ENCODE measurements around the gene PXK. TPM values are rescaled to one million over a fixed set of nuclear protein-coding genes. Genes with fewer than 3 reads are reported as not detected.

The PXK gene
- total RNA-seq, 1 donor from 2014 or later, result 18.8 TPM

- no peak for TF ChIP-seq CTCF (IDR thresholded peaks at IDR 0.05; ENCODE audit: unreplicated experiment)
- no peaks in the 10 kb centered on the region for H3K9me3 Mint-ChIP-seq (ENCODE audit: unreplicated experiment)
- H3K27ac Mint-ChIP-seq (ENCODE audit: unreplicated experiment), result peak overlapping the region; percentile 74
- H3K4me3 Mint-ChIP-seq (ENCODE audit: unreplicated experiment), result no peak overlapping the region
- H3K27me3 Mint-ChIP-seq (ENCODE audit: unreplicated experiment), result no peaks in the 10 kb centered on the region
- no peaks in the 10 kb centered on the region for H3K36me3 Mint-ChIP-seq (ENCODE audit: low read depth, unreplicated experiment)
- peaks cover 4% of the 10 kb centered on the region for H3K4me1 Mint-ChIP-seq (ENCODE audit: unreplicated experiment)
- DNase-seq (ENCODE audit: low spot score), result no peak
Measured at GRCh38 chr3:58462829-58463180, 130.1 kb downstream of the PXK start.

- Mint-ChIP-seq H3K27me3 (ENCODE audit: unreplicated experiment) (no peaks in the 10 kb centered on the region), H3K27ac (ENCODE audit: unreplicated experiment) (peak overlapping the region; percentile 74), H3K36me3 (ENCODE audit: low read depth, unreplicated experiment) (no peaks in the 10 kb centered on the region), H3K9me3 (ENCODE audit: unreplicated experiment) (no peaks in the 10 kb centered on the region), H3K4me1 (ENCODE audit: unreplicated experiment) (peaks cover 4% of the 10 kb centered on the region), H3K4me3 (ENCODE audit: unreplicated experiment) (no peak overlapping the region)
- DNase-seq (ENCODE audit: low spot score), result peak; percentile 71
- peak; percentile 62 for TF ChIP-seq CTCF (IDR thresholded peaks at IDR 0.05; ENCODE audit: unreplicated experiment)
Measured at GRCh38 chr3:58463181-58463941, 130.7 kb downstream of the PXK start.

- no peaks in the 10 kb centered on the region for H3K36me3 Mint-ChIP-seq (ENCODE audit: low read depth, unreplicated experiment)
- H3K9me3 Mint-ChIP-seq (ENCODE audit: unreplicated experiment), result no peaks in the 10 kb centered on the region
- no peak for TF ChIP-seq CTCF (IDR thresholded peaks at IDR 0.05; ENCODE audit: unreplicated experiment)
- H3K27ac Mint-ChIP-seq (ENCODE audit: unreplicated experiment), result no peak overlapping the region
- no peaks in the 10 kb centered on the region for H3K27me3 Mint-ChIP-seq (ENCODE audit: unreplicated experiment)
- no peak overlapping the region for H3K4me3 Mint-ChIP-seq (ENCODE audit: unreplicated experiment)
- no peak for DNase-seq (ENCODE audit: low spot score)
- H3K4me1 Mint-ChIP-seq (ENCODE audit: unreplicated experiment), result peaks cover 4% of the 10 kb centered on the region
Measured at GRCh38 chr3:58463942-58464271, 131.2 kb downstream of the PXK start.

- H3K36me3 Mint-ChIP-seq (ENCODE audit: low read depth, unreplicated experiment), result no peaks in the 10 kb centered on the region
- no peak overlapping the region for H3K27ac Mint-ChIP-seq (ENCODE audit: unreplicated experiment)
- no peaks in the 10 kb centered on the region for H3K27me3 Mint-ChIP-seq (ENCODE audit: unreplicated experiment)
- no peaks in the 10 kb centered on the region for H3K9me3 Mint-ChIP-seq (ENCODE audit: unreplicated experiment)
- H3K4me3 Mint-ChIP-seq (ENCODE audit: unreplicated experiment), result no peak overlapping the region
- TF ChIP-seq CTCF (IDR thresholded peaks at IDR 0.05; ENCODE audit: unreplicated experiment), result peak; percentile 0
- no peak for DNase-seq (ENCODE audit: low spot score)
- peaks cover 4% of the 10 kb centered on the region for H3K4me1 Mint-ChIP-seq (ENCODE audit: unreplicated experiment)
Measured at GRCh38 chr3:58464866-58465265, 132.2 kb downstream of the PXK start.

- Mint-ChIP-seq H3K4me3 (ENCODE audit: unreplicated experiment) (no peak overlapping the region), H3K4me1 (ENCODE audit: unreplicated experiment) (peaks cover 4% of the 10 kb centered on the region), H3K9me3 (ENCODE audit: unreplicated experiment) (no peaks in the 10 kb centered on the region), H3K27ac (ENCODE audit: unreplicated experiment) (no peak overlapping the region), H3K36me3 (ENCODE audit: low read depth, unreplicated experiment) (no peaks in the 10 kb centered on the region), H3K27me3 (ENCODE audit: unreplicated experiment) (no peaks in the 10 kb centered on the region)
- DNase-seq (ENCODE audit: low spot score), result no peak
- no peak for TF ChIP-seq CTCF (IDR thresholded peaks at IDR 0.05; ENCODE audit: unreplicated experiment)
Measured at GRCh38 chr3:58466899-58467563, 134.3 kb downstream of the PXK start.

All from endothelial cell (in vitro differentiated cells).